NT2/D1 (cell line): Measurements from ENCODE around the gene MBL2.

Experiments used
- DNase-seq: peaks from one replicate; pipeline ENCODE4 v3.0.0-alpha.2; 2011; ENCODE audit warnings: low read depth, low spot score
- H3K27me3 ChIP-seq: 2 replicates; pipeline ENCODE4 v1.6.0; 2011; ENCODE audit warnings: mild to moderate bottlenecking; ENCODE audit not compliant: insufficient read length, insufficient read depth
- H3K36me3 ChIP-seq: 2 replicates; pipeline ENCODE4 v1.6.1; 2011; ENCODE audit warnings: mild to moderate bottlenecking, low read length, mixed read lengths; ENCODE audit not compliant: insufficient read depth, insufficient read length
- H3K4me1 ChIP-seq: 2 replicates; pipeline ENCODE4 v1.5.1; 2011; ENCODE audit not compliant: insufficient read depth, insufficient read length
- H3K4me3 ChIP-seq: 2 replicates; pipeline ENCODE4 v1.5.1; 2011; ENCODE audit warnings: low read depth; ENCODE audit not compliant: insufficient read length
- H3K9ac ChIP-seq: 2 replicates; pipeline ENCODE4 v1.6.0; 2011; ENCODE audit warnings: low read depth; ENCODE audit not compliant: insufficient read length
- H3K9me3 ChIP-seq: 2 replicates; pipeline ENCODE4 v1.5.1; 2011; ENCODE audit warnings: mild to moderate bottlenecking, low read length; ENCODE audit not compliant: insufficient read depth
- SUZ12 ChIP-seq: IDR thresholded peaks from 2 replicates; pipeline ENCODE4 v1.6.1; 2011; ENCODE audit not compliant: insufficient read length, insufficient read depth; ENCODE audit errors: extremely low read depth
- YY1 ChIP-seq: IDR thresholded peaks from 2 replicates; pipeline ENCODE4 v1.6.1; 2011; ENCODE audit not compliant: insufficient read length, insufficient read depth
- ZNF274 ChIP-seq: IDR thresholded peaks from 2 replicates; pipeline ENCODE4 v1.6.1; 2011; ENCODE audit warnings: mild to moderate bottlenecking, low read depth, low read length

Gene MBL2

GRCh38 chr10:52771534-52772445, 794 bp downstream of the MBL2 start:
- H3K4me3 ChIP-seq, result no peak overlapping the region
- H3K9me3 ChIP-seq, result no peaks in the 10 kb centered on the region
- no peaks in the 10 kb centered on the region for H3K4me1 ChIP-seq
- H3K36me3 ChIP-seq, result no peaks in the 10 kb centered on the region
- TF ChIP-seq ZNF274, result no peak
- no peak for TF ChIP-seq SUZ12
- TF ChIP-seq YY1, result no peak
- H3K27me3 ChIP-seq, result no peaks in the 10 kb centered on the region
- no peak overlapping the region for H3K9ac ChIP-seq
- DNase-seq, result no peak

- Histone ChIP-seq H3K9ac (no peak overlapping the region), H3K9me3 (no peaks in the 10 kb centered on the region), H3K4me3 (no peak overlapping the region), H3K27me3 (no peaks in the 10 kb centered on the region), H3K4me1 (no peaks in the 10 kb centered on the region), H3K36me3 (no peaks in the 10 kb centered on the region)
- TF ChIP-seq SUZ12, result no peak
- TF ChIP-seq YY1, result no peak
- TF ChIP-seq ZNF274, result no peak
- no peak for DNase-seq
Measured at GRCh38 chr10:52770904-52771303, 1.7 kb downstream of the MBL2 start.

GRCh38 chr10:52769966-52770365, 2.6 kb downstream of the MBL2 start:
- TF ChIP-seq YY1 (no peak), SUZ12 (no peak), ZNF274 (no peak)
- no peak overlapping the region for H3K9ac ChIP-seq

GRCh38 chr10:52768001-52768532, 4.5 kb downstream of the MBL2 start:
- TF ChIP-seq YY1 (no peak), ZNF274 (no peak), SUZ12 (no peak)
- no peak for DNase-seq
- H3K36me3 ChIP-seq, result no peaks in the 10 kb centered on the region
- H3K9ac ChIP-seq, result no peak overlapping the region
- no peaks in the 10 kb centered on the region for H3K4me1 ChIP-seq
- H3K27me3 ChIP-seq, result no peaks in the 10 kb centered on the region
- no peak overlapping the region for H3K4me3 ChIP-seq
- no peaks in the 10 kb centered on the region for H3K9me3 ChIP-seq

More at GRCh38 chr10:52769966-52770365, 2.6 kb downstream of the MBL2 start:
- H3K36me3 ChIP-seq, result no peaks in the 10 kb centered on the region
- no peaks in the 10 kb centered on the region for H3K4me1 ChIP-seq
- H3K4me3 ChIP-seq, result no peak overlapping the region
- no peak for DNase-seq
- no peaks in the 10 kb centered on the region for H3K9me3 ChIP-seq
- H3K27me3 ChIP-seq, result no peaks in the 10 kb centered on the region

- H3K4me3 ChIP-seq, result no peak overlapping the region
- no peaks in the 10 kb centered on the region for H3K36me3 ChIP-seq
- no peak overlapping the region for H3K9ac ChIP-seq
- TF ChIP-seq ZNF274 (no peak), SUZ12 (no peak), YY1 (no peak)
- H3K27me3 ChIP-seq, result no peaks in the 10 kb centered on the region
- no peak for DNase-seq
- no peaks in the 10 kb centered on the region for H3K4me1 ChIP-seq
- H3K9me3 ChIP-seq, result no peaks in the 10 kb centered on the region
Measured at GRCh38 chr10:52762088-52762487, 10.5 kb downstream of the MBL2 start.

- no peaks in the 10 kb centered on the region for H3K4me1 ChIP-seq
- no peaks in the 10 kb centered on the region for H3K36me3 ChIP-seq
- H3K9ac ChIP-seq, result no peak overlapping the region
- H3K4me3 ChIP-seq, result no peak overlapping the region
- no peak for TF ChIP-seq ZNF274
- no peak for TF ChIP-seq YY1
- no peak for TF ChIP-seq SUZ12
- no peaks in the 10 kb centered on the region for H3K9me3 ChIP-seq
- DNase-seq, result no peak
- no peaks in the 10 kb centered on the region for H3K27me3 ChIP-seq
Measured at GRCh38 chr10:52759154-52759553, 13.4 kb downstream of the MBL2 start.

GRCh38 chr10:52758406-52758805, 14.2 kb downstream of the MBL2 start:
- no peak for TF ChIP-seq ZNF274
- no peak for TF ChIP-seq SUZ12
- TF ChIP-seq YY1, result no peak
- no peak overlapping the region for H3K4me3 ChIP-seq
- no peaks in the 10 kb centered on the region for H3K36me3 ChIP-seq
- H3K9me3 ChIP-seq, result no peaks in the 10 kb centered on the region
- DNase-seq, result no peak
- H3K4me1 ChIP-seq, result no peaks in the 10 kb centered on the region
- no peak overlapping the region for H3K9ac ChIP-seq
- H3K27me3 ChIP-seq, result no peaks in the 10 kb centered on the region
